ENCODE results near the gene TCF4.

- TF ChIP-seq CTCF (IDR thresholded peaks at IDR 0.05), result no peak
- TF ChIP-seq POLR2A (IDR thresholded peaks at IDR 0.05), result no peak
Measured at GRCh38 chr18:55262021-55262560, 325.9 kb downstream of the TCF4 start.
